Smooth muscle cell (in vitro differentiated cells): ENCODE measurements around the gene GRM5. TPM values are rescaled to one million over a fixed set of nuclear protein-coding genes. Genes with fewer than 3 reads are reported as not detected.

Experiments
- DNase-seq: peaks from one replicate; lab custom pipeline; 2025; ENCODE audit not compliant: unreplicated experiment; lab: John Stamatoyannopoulos, UW
- H2AFZ ChIP-seq: fragments of 200-600 bp; sonication (generic); 2 replicates; pipeline ENCODE4 v1.6.0; 2016; ENCODE audit warnings: antibody characterized with exemption, low read depth, mild to moderate bottlenecking
- H3F3A ChIP-seq: fragments of 200-600 bp; sonication (generic); 2 replicates; pipeline ENCODE4 v1.6.0; 2017; ENCODE audit warnings: antibody characterized with exemption, low read depth
- H3K27ac ChIP-seq: fragments of 200-600 bp; sonication (generic); 2 replicates; pipeline ENCODE4 v1.5.1; 2016; ENCODE audit warnings: low read depth, mild to moderate bottlenecking
- H3K27me3 ChIP-seq: fragments of 200-600 bp; sonication (generic); 2 replicates; pipeline ENCODE4 v1.6.1; 2016; ENCODE audit warnings: low read depth, mild to moderate bottlenecking
- H3K36me3 ChIP-seq: fragments of 200-600 bp; sonication (generic); 2 replicates; pipeline ENCODE4 v1.5.1; 2016; ENCODE audit warnings: low read depth
- H3K4me1 ChIP-seq: fragments of 200-600 bp; sonication (generic); 2 replicates; pipeline ENCODE4 v1.5.1; 2016; ENCODE audit warnings: low read depth
- H3K4me2 ChIP-seq: fragments of 200-600 bp; sonication (generic); 2 replicates; pipeline ENCODE4 v1.6.0; 2016; ENCODE audit warnings: mild to moderate bottlenecking
- H3K4me3 ChIP-seq: fragments of 200-600 bp; sonication (generic); 2 replicates; pipeline ENCODE4 v1.5.1; 2016; ENCODE audit warnings: mild to moderate bottlenecking
- H3K79me2 ChIP-seq: fragments of 200-600 bp; sonication (generic); 2 replicates; pipeline ENCODE4 v1.6.0; 2016; ENCODE audit warnings: low read depth, mild to moderate bottlenecking
- H3K9ac ChIP-seq: fragments of 200-600 bp; sonication (generic); 2 replicates; pipeline ENCODE4 v1.6.0; 2016; ENCODE audit warnings: low read depth
- H3K9me3 ChIP-seq: fragments of 200-600 bp; sonication (generic); replicated peaks from 2 replicates; pipeline ENCODE4 v1.5.1; 2016; ENCODE audit warnings: low read depth
- H4K20me1 ChIP-seq: fragments of 200-600 bp; sonication (generic); 2 replicates; pipeline ENCODE4 v1.6.0; 2016; ENCODE audit warnings: low read depth
- CTCF ChIP-seq: fragments of 200-600 bp; sonication (generic); IDR thresholded peaks from 2 replicates; pipeline ENCODE4 v1.5.1; 2017; ENCODE audit warnings: borderline replicate concordance, mild to moderate bottlenecking, antibody characterized with exemption; ENCODE audit not compliant: insufficient read depth, poor library complexity, severe bottlenecking
- WGBS: methylation state at CpG from one replicate; pipeline ENCODE4 v1.1.7; 2016; ENCODE audit warnings: low lambda C conversion rate; 5-methylcytosine and 5-hydroxymethylcytosine counted together
- polyA plus RNA-seq: library from polyadenylated mRNA; unstranded; fragments of >200 nt; fragmentation: Nextera tagmentation; extraction: Ambion mirVana; gene quantifications from 2 replicates; pipeline ENCODE4 v1.2.1, GENCODE V29; 2016
- total RNA-seq: library from RNA; depleted of rRNA; stranded (reverse); fragments of >200 nt; gene quantifications from 2 replicates; pipeline ENCODE4 v1.2.3, GENCODE V29; 2014

The GRM5 gene
- total and polyA plus RNA-seq, 2 experiments from 2014 or later = not detected

GRCh38 chr11:88487646-88488045, 578.1 kb downstream of the GRM5 start:
- no peak for TF ChIP-seq CTCF
- no peaks in the 10 kb centered on the region for H3K9me3 ChIP-seq
- H3K4me2 ChIP-seq = no peak overlapping the region
- no peaks in the 10 kb centered on the region for H3K79me2 ChIP-seq
- H3K4me3 ChIP-seq = no peak overlapping the region
- no peak overlapping the region for H3K27ac ChIP-seq
- no peaks in the 10 kb centered on the region for H3K4me1 ChIP-seq
- no peak overlapping the region for H3K9ac ChIP-seq
- H3F3A ChIP-seq = no peaks in the 10 kb centered on the region
- H3K27me3 ChIP-seq = no peaks in the 10 kb centered on the region
- H4K20me1 ChIP-seq = no peaks in the 10 kb centered on the region
- H2AFZ ChIP-seq = no peak overlapping the region
- 92% methylated on average over 1 of the region's 1 CpG for WGBS
- DNase-seq = no peak
- no peaks in the 10 kb centered on the region for H3K36me3 ChIP-seq

- Histone ChIP-seq H3K27me3 (no peaks in the 10 kb centered on the region), H3K9me3 (no peaks in the 10 kb centered on the region), H2AFZ (no peak overlapping the region), H3K36me3 (no peaks in the 10 kb centered on the region), H3K79me2 (no peaks in the 10 kb centered on the region), H3K9ac (no peak overlapping the region), H3F3A (no peaks in the 10 kb centered on the region), H4K20me1 (no peaks in the 10 kb centered on the region), H3K4me1 (no peaks in the 10 kb centered on the region), H3K4me3 (no peak overlapping the region), H3K27ac (no peak overlapping the region), H3K4me2 (no peak overlapping the region)
- WGBS = 66% methylated on average over 6 of the region's 6 CpGs
- no peak for DNase-seq
- peak; percentile 63 for TF ChIP-seq CTCF
These were observed 580.7 kb downstream of the GRM5 start for GRCh38 chr11:88484873-88485621.

- Histone ChIP-seq H3K27me3 (no peaks in the 10 kb centered on the region), H3K36me3 (no peaks in the 10 kb centered on the region), H3K4me2 (no peak overlapping the region), H3K79me2 (no peaks in the 10 kb centered on the region), H2AFZ (no peak overlapping the region), H3K9ac (no peak overlapping the region), H3K27ac (no peak overlapping the region), H3K9me3 (no peaks in the 10 kb centered on the region), H4K20me1 (no peaks in the 10 kb centered on the region), H3K4me1 (no peaks in the 10 kb centered on the region), H3F3A (no peaks in the 10 kb centered on the region), H3K4me3 (no peak overlapping the region)
- DNase-seq = no peak
- WGBS = 89% methylated on average over 2 of the region's 2 CpGs
- no peak for TF ChIP-seq CTCF
These were observed 582.9 kb downstream of the GRM5 start for GRCh38 chr11:88482871-88483301.

GRCh38 chr11:88480223-88480622, 585.6 kb downstream of the GRM5 start:
- H3K9me3 ChIP-seq = no peaks in the 10 kb centered on the region
- no peaks in the 10 kb centered on the region for H3K4me1 ChIP-seq
- no peak overlapping the region for H3K9ac ChIP-seq
- no peak overlapping the region for H3K27ac ChIP-seq
- no peak overlapping the region for H3K4me3 ChIP-seq
- no peaks in the 10 kb centered on the region for H4K20me1 ChIP-seq
- TF ChIP-seq CTCF = no peak
- DNase-seq = no peak
- H3K36me3 ChIP-seq = no peaks in the 10 kb centered on the region
- H3F3A ChIP-seq = no peaks in the 10 kb centered on the region
- 79% methylated on average over 1 of the region's 1 CpG for WGBS
- no peak overlapping the region for H3K4me2 ChIP-seq
- no peaks in the 10 kb centered on the region for H3K27me3 ChIP-seq
- no peaks in the 10 kb centered on the region for H3K79me2 ChIP-seq
- H2AFZ ChIP-seq = no peak overlapping the region
